ENCODE results near the gene RIC3. TPM values are rescaled to one million over a fixed set of nuclear protein-coding genes. Genes with fewer than 3 reads are reported as not detected.

Gene RIC3
- total RNA-seq, 4 donors from 2014 or later, result 1.5 to 6.4 (median 3.7) TPM

GRCh38 chr11:8090756-8091155, 78.1 kb downstream of the RIC3 start:
- TF ChIP-seq, protein P1, sequence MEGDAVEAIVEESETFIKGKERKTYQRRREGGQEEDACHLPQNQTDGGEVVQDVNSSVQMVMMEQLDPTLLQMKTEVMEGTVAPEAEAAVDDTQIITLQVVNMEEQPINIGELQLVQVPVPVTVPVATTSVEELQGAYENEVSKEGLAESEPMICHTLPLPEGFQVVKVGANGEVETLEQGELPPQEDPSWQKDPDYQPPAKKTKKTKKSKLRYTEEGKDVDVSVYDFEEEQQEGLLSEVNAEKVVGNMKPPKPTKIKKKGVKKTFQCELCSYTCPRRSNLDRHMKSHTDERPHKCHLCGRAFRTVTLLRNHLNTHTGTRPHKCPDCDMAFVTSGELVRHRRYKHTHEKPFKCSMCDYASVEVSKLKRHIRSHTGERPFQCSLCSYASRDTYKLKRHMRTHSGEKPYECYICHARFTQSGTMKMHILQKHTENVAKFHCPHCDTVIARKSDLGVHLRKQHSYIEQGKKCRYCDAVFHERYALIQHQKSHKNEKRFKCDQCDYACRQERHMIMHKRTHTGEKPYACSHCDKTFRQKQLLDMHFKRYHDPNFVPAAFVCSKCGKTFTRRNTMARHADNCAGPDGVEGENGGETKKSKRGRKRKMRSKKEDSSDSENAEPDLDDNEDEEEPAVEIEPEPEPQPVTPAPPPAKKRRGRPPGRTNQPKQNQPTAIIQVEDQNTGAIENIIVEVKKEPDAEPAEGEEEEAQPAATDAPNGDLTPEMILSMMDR (IDR thresholded peaks at IDR 0.05; ENCODE audit: low read depth), result no peak

DNA sequence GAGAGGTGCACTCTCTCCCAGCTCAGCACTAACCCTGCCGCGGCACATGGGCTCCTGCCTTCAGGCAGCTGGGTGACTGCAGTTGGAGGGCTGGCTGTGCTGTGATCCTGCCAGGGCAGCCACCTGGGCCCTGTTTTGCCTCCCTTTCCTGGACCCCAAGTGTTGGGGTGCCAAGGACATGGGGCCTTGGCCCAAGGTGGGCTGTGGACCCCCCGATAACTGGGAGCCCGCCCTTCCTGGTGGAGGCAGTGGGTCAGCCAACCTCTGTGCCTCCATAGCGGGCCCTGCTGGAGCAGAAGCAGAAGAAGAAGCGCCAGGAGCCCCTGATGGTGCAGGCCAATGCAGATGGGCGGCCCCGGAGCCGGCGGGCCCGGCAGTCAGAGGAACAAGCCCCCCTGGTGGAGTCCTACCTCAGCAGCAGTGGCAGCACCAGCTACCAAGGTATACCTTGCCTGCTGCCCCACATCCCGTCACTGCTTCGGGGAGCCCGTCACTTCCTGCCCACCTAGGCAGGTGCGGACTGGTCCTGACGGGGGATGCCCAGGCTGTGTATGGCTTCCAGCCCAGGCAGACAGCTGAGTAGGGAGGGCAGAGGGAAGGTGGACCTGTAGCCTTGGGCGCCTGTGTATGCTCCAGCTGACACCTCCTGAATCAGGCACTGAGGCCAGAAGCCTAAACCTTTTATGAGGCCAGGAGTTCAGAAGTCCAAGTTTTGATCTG, 78.9 kb downstream of the RIC3 start:
- TF ChIP-seq, protein P1 (IDR thresholded peaks at IDR 0.05; ENCODE audit: low read depth), result no peak

- TF ChIP-seq, protein P1 (IDR thresholded peaks at IDR 0.05; ENCODE audit: low read depth), result no peak
These were observed 81.1 kb downstream of the RIC3 start for GRCh38 chr11:8087756-8088155.

DNA sequence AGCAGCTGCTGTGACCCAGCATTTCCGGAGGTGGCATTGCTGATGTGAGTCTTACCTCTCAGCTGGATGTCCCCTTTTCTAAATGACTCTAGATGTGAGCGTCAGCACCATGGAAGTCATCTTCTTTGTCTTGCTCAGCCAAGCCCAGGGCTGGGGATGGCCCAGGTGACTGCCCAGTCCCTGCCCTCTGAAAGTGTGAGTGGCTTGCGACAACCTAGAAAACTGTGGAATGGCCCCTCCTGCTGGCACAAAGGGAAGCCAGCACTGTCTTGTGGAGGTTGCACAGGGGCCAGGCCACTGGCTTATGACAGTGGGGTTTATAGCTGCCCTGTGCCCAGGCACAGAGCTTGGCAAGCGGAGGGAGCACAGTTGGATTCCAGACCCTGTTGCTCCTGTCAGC, 81.6 kb downstream of the RIC3 start:
- TF ChIP-seq, protein P1 (IDR thresholded peaks at IDR 0.05; ENCODE audit: low read depth), result no peak

DNA sequence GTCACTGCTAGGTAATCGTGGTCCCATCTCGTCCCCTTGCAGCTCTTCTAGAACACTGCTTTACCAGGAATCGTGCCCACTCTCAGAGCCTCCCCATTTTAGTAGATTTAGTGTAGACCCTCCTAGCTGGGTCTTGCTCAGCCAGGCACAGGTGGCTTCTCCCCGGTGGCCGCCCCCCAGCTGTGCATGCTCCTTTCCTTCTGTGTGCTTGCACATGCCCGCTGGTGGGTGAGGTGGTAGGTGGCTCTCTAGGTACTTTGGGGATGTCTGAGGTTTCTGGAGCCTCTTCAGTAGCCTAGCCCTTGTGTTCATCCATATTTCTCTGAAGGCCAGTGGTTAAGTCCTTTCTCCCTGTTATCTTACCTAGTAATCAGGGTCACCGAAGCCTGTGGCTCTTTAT, 82.3 kb downstream of the RIC3 start:
- TF ChIP-seq, protein P1 (IDR thresholded peaks at IDR 0.05; ENCODE audit: low read depth), result no peak

- TF ChIP-seq, protein P1 (IDR thresholded peaks at IDR 0.05; ENCODE audit: low read depth), result no peak
These were observed 82.8 kb downstream of the RIC3 start for GRCh38 chr11:8086001-8086479.

DNA sequence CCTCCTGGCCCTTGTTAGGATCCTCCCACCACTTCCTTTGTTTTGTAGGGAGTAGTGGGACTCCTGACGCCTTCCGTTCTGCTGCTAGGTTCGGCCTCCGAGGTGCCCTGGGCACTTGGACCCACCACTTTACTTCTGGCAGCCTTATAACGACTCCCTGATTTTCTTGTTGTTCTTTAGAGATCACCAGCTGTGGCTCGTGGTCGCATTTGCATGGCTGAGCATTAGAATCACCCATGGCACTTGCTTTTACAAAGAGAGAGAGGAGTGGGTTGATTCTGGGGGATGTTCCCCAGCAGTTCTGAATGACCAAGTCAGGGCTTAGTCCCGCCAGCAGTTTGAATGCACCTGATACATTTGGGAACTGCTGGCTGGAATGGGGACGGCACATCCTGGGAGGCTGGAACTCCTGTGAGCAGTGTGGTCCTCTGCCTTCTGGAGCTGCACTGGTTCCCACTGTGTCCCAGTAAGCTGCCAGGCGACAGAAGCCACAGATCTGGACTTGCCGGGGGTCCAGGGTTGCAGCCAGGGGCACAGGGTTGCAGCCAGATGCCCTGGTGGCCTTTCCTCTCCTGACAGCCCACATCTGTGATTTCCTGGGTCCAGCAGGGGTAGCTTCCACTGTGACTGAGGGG, 83.7 kb downstream of the RIC3 start:
- TF ChIP-seq, protein P1 (IDR thresholded peaks at IDR 0.05; ENCODE audit: low read depth), result no peak
